HCT116 (cell line): ENCODE data around the gene FAM227A. TPM values are rescaled to one million over a fixed set of nuclear protein-coding genes. Genes with fewer than 3 reads are reported as not detected.
A peak's percentile ranks its signal among the peaks of the same experiment; 100 is the strongest.

Experiments used
- ATAC-seq: fragments of 200-7000 bp; cut with Tn5 transposase; 2 replicates; pipeline ENCODE4 v1.9.1; 2020; ENCODE audit warnings: mild to moderate bottlenecking, moderate library complexity
- BruUV-seq: library from RNA; stranded (reverse); fragments of 400-500 nt; replicated peaks from 2 replicates; lab custom pipeline; 2021; lab: Mats Ljungman, UMichigan
- CTCF ChIA-PET: fragments of 300-600 bp; sonication (Branson Sonifier 250); formaldehyde crosslinking; loops from one replicate; lab custom pipeline; 2021; ENCODE audit warnings: antibody characterized with exemption; lab: Charles Lee
- POLR2A ChIA-PET: fragments of 300-600, 350-600 bp; sonication (Branson Sonifier 250); formaldehyde crosslinking; loops from one replicate; lab custom pipeline; 2021; ENCODE audit warnings: antibody characterized with exemption; lab: Charles Lee
- RAD21 ChIA-PET, 2 experiments: fragments of 300-600 bp; sonication (Branson Sonifier 250); formaldehyde crosslinking; loops; one replicate each; lab custom pipeline; 2023; ENCODE audit warnings: low total read pairs in 2 of 2; ENCODE audit not compliant: uncharacterized antibody in 2 of 2, unreplicated experiment in 2 of 2, low non-redundant PET in 1 of 2; lab: Charles Lee
- DNase-seq: peaks from one replicate; pipeline ENCODE4 v3.0.0-alpha.2; 2010; ENCODE audit warnings: low read depth, low spot score
- H2AFZ ChIP-seq: fragments of 200-600 bp; shearing (Covaris generic), sonication (generic); 2 replicates; pipeline ENCODE4 v1.6.1; 2017; ENCODE audit warnings: low read depth, mixed run types, mixed read lengths, antibody characterized with exemption, low read length; ENCODE audit not compliant: poor library complexity, severe bottlenecking
- H3K27ac ChIP-seq: 2 replicates; pipeline ENCODE4 v1.5.1; 2012; ENCODE audit warnings: low read depth, low read length
- H3K27me3 ChIP-seq: fragments of 200-600 bp; sonication (generic); 2 replicates; pipeline ENCODE4 v1.6.1; 2016; ENCODE audit warnings: mixed run types, low read length, mixed read lengths; ENCODE audit not compliant: insufficient read depth
- H3K36me3 ChIP-seq, 2 experiments: fragments of 200-500 bp in 1 of 2; fragments of 200-600 bp in 1 of 2; sonication (Bioruptor generic) in 1 of 2; sonication (generic) in 1 of 2; 2 replicates each; pipeline versions ENCODE4 v1.5.1 to v1.6.1; 2014 to 2016; ENCODE audit warnings: low read length in 2 of 2, inconsistent platforms in 1 of 2, mixed read lengths in 1 of 2, mixed run types in 1 of 2; ENCODE audit not compliant: insufficient read depth in 2 of 2, control insufficient read depth in 1 of 2
- H3K4me1 ChIP-seq, 2 experiments: fragments of 200-600 bp in 1 of 2; sonication (generic) in 1 of 2; 2 replicates each; pipeline versions ENCODE4 v1.5.1 to v1.6.1; 2012 to 2017; ENCODE audit warnings: low read length in 2 of 2, inconsistent platforms in 1 of 2, mild to moderate bottlenecking in 1 of 2, mixed read lengths in 1 of 2, mixed run types in 1 of 2, moderate library complexity in 1 of 2; ENCODE audit not compliant: insufficient read depth in 2 of 2, control insufficient read depth in 1 of 2
- H3K4me2 ChIP-seq: fragments of 200-600 bp; sonication (generic); 2 replicates; pipeline ENCODE4 v1.6.1; 2017; ENCODE audit warnings: mixed run types, low read length, mixed read lengths
- H3K4me3 ChIP-seq, 2 experiments: fragments of 200-600 bp in 1 of 2; sonication (generic) in 1 of 2; replicated peaks in 1 of 2; 2 replicates each; pipeline ENCODE4 v1.5.1; 2011 to 2016; ENCODE audit warnings: low read length in 2 of 2, control low read depth in 1 of 2, low read depth in 1 of 2, mild to moderate bottlenecking in 1 of 2, mixed read lengths in 1 of 2, mixed run types in 1 of 2
- H3K79me2 ChIP-seq: fragments of 200-600 bp; sonication (generic); 2 replicates; pipeline ENCODE4 v1.6.1; 2017; ENCODE audit warnings: mild to moderate bottlenecking, mixed run types, low read length, moderate library complexity, mixed read lengths; ENCODE audit not compliant: insufficient read depth
- H3K9ac ChIP-seq: fragments of 200-600 bp; sonication (generic); 2 replicates; pipeline ENCODE4 v1.6.1; 2016; ENCODE audit warnings: low read length, mixed read lengths
- H3K9me2 ChIP-seq: fragments of 200-600 bp; sonication (generic), shearing (Covaris generic); 2 replicates; pipeline ENCODE4 v1.6.1; 2017; ENCODE audit warnings: mixed run types, mild to moderate bottlenecking, moderate library complexity; ENCODE audit not compliant: insufficient read depth
- H3K9me3 ChIP-seq, 2 experiments: fragments of 200-500 bp in 1 of 2; fragments of 200-600 bp in 1 of 2; sonication (Bioruptor generic) in 1 of 2; sonication (generic) in 1 of 2; 2 replicates each; pipeline ENCODE4 v1.6.1; 2014 to 2017; ENCODE audit warnings: low read length in 2 of 2, mixed read lengths in 2 of 2, inconsistent platforms in 1 of 2, low read depth in 1 of 2, mild to moderate bottlenecking in 1 of 2, mixed run types in 1 of 2, moderate library complexity in 1 of 2; ENCODE audit not compliant: control insufficient read depth in 1 of 2, insufficient read depth in 1 of 2
- H4K20me1 ChIP-seq: fragments of 200-600 bp; sonication (generic), shearing (Covaris generic); 2 replicates; pipeline ENCODE4 v1.6.1; 2017; ENCODE audit warnings: mixed run types, mild to moderate bottlenecking, moderate library complexity; ENCODE audit not compliant: insufficient read depth
- CBX3 ChIP-seq: IDR thresholded peaks from 2 replicates; pipeline ENCODE4 v1.6.1; 2012; ENCODE audit warnings: low read depth
- CEBPB ChIP-seq: IDR thresholded peaks from 2 replicates; pipeline ENCODE4 v1.6.1; 2012; ENCODE audit warnings: low read depth
- EGR1 ChIP-seq: IDR thresholded peaks from 2 replicates; pipeline ENCODE4 v1.6.1; 2012; ENCODE audit warnings: low read depth
- EZH2phosphoT487 ChIP-seq: fragments of 200-600 bp; IDR thresholded peaks from 2 replicates; pipeline ENCODE4 v1.6.1; 2018; ENCODE audit warnings: antibody characterized with exemption, borderline replicate concordance
- FOSL1 ChIP-seq: IDR thresholded peaks from 2 replicates; pipeline ENCODE4 v1.6.1; 2012; ENCODE audit warnings: low read depth
- POLR2A ChIP-seq: IDR thresholded peaks from 2 replicates; pipeline ENCODE4 v1.7.0; 2011; ENCODE audit warnings: borderline replicate concordance; ENCODE audit not compliant: insufficient read depth, insufficient read length; ENCODE audit errors: extremely low read depth
- POLR2AphosphoS5 ChIP-seq: IDR thresholded peaks from 2 replicates; pipeline ENCODE4 v1.6.1; 2011; ENCODE audit warnings: mild to moderate bottlenecking, low read depth, low read length, moderate library complexity
- SIN3A ChIP-seq: IDR thresholded peaks from 2 replicates; pipeline ENCODE4 v1.6.1; 2012; ENCODE audit warnings: low read depth
- SRF ChIP-seq: IDR thresholded peaks from 2 replicates; pipeline ENCODE4 v1.6.1; 2012; ENCODE audit warnings: low read depth
- ZFX ChIP-seq: fragments of 450-650 bp; IDR thresholded peaks from 2 replicates; pipeline ENCODE4 v1.6.1; 2017
- intact Hi-C: fragments of 100-400 bp; cut with micrococcal nuclease; formaldehyde crosslinking; loops from 2 replicates; pipeline ENCODE4 v1.10.0; 2022
- total RNA-seq: library from RNA; stranded (reverse); gene quantifications from one replicate; pipeline ENCODE4 v1.2.1, GENCODE V29; 2021; ENCODE audit not compliant: unreplicated experiment
- TF ChIP-seq, protein P1 (sequence below), 3 experiments: fragments of 200-600 bp in 1 of 3; sonication (generic) in 1 of 3; IDR thresholded peaks in 2 of 3; conservative IDR thresholded peaks in 1 of 3; 2 replicates each; pipeline ENCODE4 v1.5.1; 2012 to 2017; ENCODE audit warnings: low read depth in 2 of 3, low read length in 2 of 3, antibody characterized with exemption in 1 of 3, borderline replicate concordance in 1 of 3, control low read depth in 1 of 3, mild to moderate bottlenecking in 1 of 3, mixed read lengths in 1 of 3, mixed run types in 1 of 3, moderate library complexity in 1 of 3; ENCODE audit not compliant: insufficient read depth in 1 of 3
- TF ChIP-seq, protein P2 (sequence below): IDR thresholded peaks from 2 replicates; pipeline ENCODE4 v1.6.1; 2012
- TF ChIP-seq, protein P3 (sequence below): IDR thresholded peaks from 2 replicates; pipeline ENCODE4 v1.6.1; 2012
- TF ChIP-seq, protein P4 (sequence below): IDR thresholded peaks from 2 replicates; pipeline ENCODE4 v1.6.1; 2011; ENCODE audit warnings: mild to moderate bottlenecking, low read length, moderate library complexity; ENCODE audit not compliant: insufficient replicate concordance; ENCODE audit errors: extremely low read depth

FAM227A gene
- total RNA-seq, 1 experiment from 2014 or later = 3.9 TPM

DNA sequence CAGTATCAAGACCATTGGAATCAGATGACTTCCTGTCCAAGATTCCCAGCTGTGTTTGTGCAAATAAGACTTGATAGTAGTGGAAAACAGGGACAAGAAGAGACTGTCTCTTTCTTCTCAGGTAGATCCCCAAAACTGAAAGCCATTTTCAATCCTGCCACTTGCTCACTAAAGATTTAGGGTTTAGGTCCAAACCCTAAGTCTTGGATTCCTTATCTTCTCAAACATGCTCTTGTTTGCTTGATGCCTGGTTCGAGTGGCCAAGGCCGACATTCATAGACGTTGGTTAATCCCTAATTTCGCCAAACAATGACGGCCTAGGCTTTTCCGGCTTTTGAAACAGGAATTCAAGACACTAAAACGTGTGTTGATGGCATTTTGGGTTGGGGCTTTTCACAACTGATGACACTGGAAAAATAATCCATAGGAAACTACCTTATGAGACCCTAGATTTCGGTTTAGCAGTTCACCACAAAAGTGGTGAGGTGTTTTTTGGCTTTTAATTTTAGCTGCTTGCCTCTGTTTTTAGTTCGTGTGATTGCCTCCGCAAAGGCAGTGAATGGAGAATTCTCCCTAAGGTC, 48.6 kb upstream of the FAM227A start:
- H3K27me3 ChIP-seq = no peaks in the 10 kb centered on the region
- CTCF ChIA-PET = no interaction called here
- intact Hi-C loops = no loop called here
- H2AFZ ChIP-seq = no peak overlapping the region
- POLR2A ChIA-PET = interaction anchor here (0.9 to 1.7 kb wide), 2 partner anchors 8 to 23 kb away, joined by 3 to 14 read pairs; partner anchors contain the start of gene TOMM22
- H3K4me2 ChIP-seq = peak overlapping the region; percentile 67
- BruUV-seq = no TSS peak
- no peaks in the 10 kb centered on the region for H3K9me3 ChIP-seq
- H3K27ac ChIP-seq = peak overlapping the region; percentile 28
- H4K20me1 ChIP-seq = no peaks in the 10 kb centered on the region
- TF ChIP-seq CEBPB (no peak), EGR1 (no peak), ZFX (no peak), POLR2A (no peak), EZH2phosphoT487 (no peak), POLR2AphosphoS5 (no peak), SIN3A (no peak), SRF (no peak), FOSL1 (no peak), CBX3 (no peak)
- TF ChIP-seq, protein P1, sequence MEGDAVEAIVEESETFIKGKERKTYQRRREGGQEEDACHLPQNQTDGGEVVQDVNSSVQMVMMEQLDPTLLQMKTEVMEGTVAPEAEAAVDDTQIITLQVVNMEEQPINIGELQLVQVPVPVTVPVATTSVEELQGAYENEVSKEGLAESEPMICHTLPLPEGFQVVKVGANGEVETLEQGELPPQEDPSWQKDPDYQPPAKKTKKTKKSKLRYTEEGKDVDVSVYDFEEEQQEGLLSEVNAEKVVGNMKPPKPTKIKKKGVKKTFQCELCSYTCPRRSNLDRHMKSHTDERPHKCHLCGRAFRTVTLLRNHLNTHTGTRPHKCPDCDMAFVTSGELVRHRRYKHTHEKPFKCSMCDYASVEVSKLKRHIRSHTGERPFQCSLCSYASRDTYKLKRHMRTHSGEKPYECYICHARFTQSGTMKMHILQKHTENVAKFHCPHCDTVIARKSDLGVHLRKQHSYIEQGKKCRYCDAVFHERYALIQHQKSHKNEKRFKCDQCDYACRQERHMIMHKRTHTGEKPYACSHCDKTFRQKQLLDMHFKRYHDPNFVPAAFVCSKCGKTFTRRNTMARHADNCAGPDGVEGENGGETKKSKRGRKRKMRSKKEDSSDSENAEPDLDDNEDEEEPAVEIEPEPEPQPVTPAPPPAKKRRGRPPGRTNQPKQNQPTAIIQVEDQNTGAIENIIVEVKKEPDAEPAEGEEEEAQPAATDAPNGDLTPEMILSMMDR (IDR thresholded peaks at IDR 0.05 in 2 of 3, conservative IDR thresholded peaks at IDR 0.05 in 1 of 3; ENCODE audit: borderline replicate concordance in 1 of 3, insufficient read depth in 1 of 3, low read depth in 2 of 3, low read length in 2 of 3) = no peak
- TF ChIP-seq, protein P2, sequence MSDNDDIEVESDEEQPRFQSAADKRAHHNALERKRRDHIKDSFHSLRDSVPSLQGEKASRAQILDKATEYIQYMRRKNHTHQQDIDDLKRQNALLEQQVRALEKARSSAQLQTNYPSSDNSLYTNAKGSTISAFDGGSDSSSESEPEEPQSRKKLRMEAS = no peak
- TF ChIP-seq, protein P3, sequence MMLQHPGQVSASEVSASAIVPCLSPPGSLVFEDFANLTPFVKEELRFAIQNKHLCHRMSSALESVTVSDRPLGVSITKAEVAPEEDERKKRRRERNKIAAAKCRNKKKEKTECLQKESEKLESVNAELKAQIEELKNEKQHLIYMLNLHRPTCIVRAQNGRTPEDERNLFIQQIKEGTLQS = no peak
- TF ChIP-seq, protein P4, sequence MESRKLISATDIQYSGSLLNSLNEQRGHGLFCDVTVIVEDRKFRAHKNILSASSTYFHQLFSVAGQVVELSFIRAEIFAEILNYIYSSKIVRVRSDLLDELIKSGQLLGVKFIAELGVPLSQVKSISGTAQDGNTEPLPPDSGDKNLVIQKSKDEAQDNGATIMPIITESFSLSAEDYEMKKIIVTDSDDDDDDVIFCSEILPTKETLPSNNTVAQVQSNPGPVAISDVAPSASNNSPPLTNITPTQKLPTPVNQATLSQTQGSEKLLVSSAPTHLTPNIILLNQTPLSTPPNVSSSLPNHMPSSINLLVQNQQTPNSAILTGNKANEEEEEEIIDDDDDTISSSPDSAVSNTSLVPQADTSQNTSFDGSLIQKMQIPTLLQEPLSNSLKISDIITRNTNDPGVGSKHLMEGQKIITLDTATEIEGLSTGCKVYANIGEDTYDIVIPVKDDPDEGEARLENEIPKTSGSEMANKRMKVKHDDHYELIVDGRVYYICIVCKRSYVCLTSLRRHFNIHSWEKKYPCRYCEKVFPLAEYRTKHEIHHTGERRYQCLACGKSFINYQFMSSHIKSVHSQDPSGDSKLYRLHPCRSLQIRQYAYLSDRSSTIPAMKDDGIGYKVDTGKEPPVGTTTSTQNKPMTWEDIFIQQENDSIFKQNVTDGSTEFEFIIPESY = no peak
- RAD21 ChIA-PET = no interaction called here
- H3K9me2 ChIP-seq = no peaks in the 10 kb centered on the region
- H3K79me2 ChIP-seq = peaks cover 46% of the 10 kb centered on the region
- H3K9ac ChIP-seq = peak overlapping the region; percentile 50
- no peak for DNase-seq
- H3K4me1 ChIP-seq = peaks cover 21 to 48% of the 10 kb centered on the region in 2 experiments
- ATAC-seq = no peak
- 0 out of 4 replicates have a peak, but pooled peaks cover 0 to 5% of the 10 kb centered on the region in 2 experiments for H3K36me3 ChIP-seq
- H3K4me3 ChIP-seq = peak overlapping the region; percentile 34 to 43
